H1 (cell line): ENCODE data around the gene CHST9. TPM values are rescaled to one million over a fixed set of nuclear protein-coding genes. Genes with fewer than 3 reads are reported as not detected.

Source experiments
- CTCF ChIA-PET: fragments of 300-600 bp; sonication (Branson Sonifier 250); formaldehyde crosslinking; loops from one replicate; lab custom pipeline; 2021; ENCODE audit not compliant: partially characterized antibody; lab: Charles Lee
- POLR2A ChIA-PET: fragments of 300-600 bp; sonication (Branson Sonifier 250); formaldehyde crosslinking; loops from one replicate; lab custom pipeline; 2021; ENCODE audit warnings: inconsistent platforms; ENCODE audit not compliant: partially characterized antibody; lab: Charles Lee
- DNase-seq, 2 experiments: peaks; one replicate each; pipeline versions ENCODE4 v3.0.0 to v3.0.0-alpha.2; 2010 to 2022; ENCODE audit warnings: low spot score in 2 of 2, low read depth in 1 of 2, mixed read lengths in 1 of 2
- FAIRE-seq: peaks from 2 replicates; lab custom pipeline; 2011; peaks lifted over from hg19 to GRCh38; lab: Jason Lieb, UNC
- H2AFZ ChIP-seq: 2 replicates; pipeline ENCODE4 v1.8.1; 2012; ENCODE audit warnings: low read length, inconsistent platforms
- H2AK5ac ChIP-seq: 2 replicates; pipeline ENCODE4 v1.6.1; 2013; ENCODE audit warnings: low read depth, low read length
- H2BK120ac ChIP-seq: replicated peaks from 2 replicates; pipeline ENCODE3; 2013; ENCODE audit warnings: low read depth, low read length, inconsistent platforms
- H2BK12ac ChIP-seq: 2 replicates; pipeline ENCODE4 v1.6.1; 2013; ENCODE audit warnings: low read depth, low read length
- H2BK15ac ChIP-seq: 2 replicates; pipeline ENCODE4 v1.6.1; 2013; ENCODE audit warnings: low read length
- H2BK20ac ChIP-seq: 2 replicates; pipeline ENCODE4 v1.6.1; 2013; ENCODE audit warnings: low read length
- H2BK5ac ChIP-seq: 2 replicates; pipeline ENCODE4 v1.6.1; 2013; ENCODE audit warnings: low read depth, low read length
- H3K14ac ChIP-seq: 2 replicates; pipeline ENCODE4 v1.6.1; 2013; ENCODE audit warnings: inconsistent platforms; ENCODE audit not compliant: insufficient read length
- H3K18ac ChIP-seq: 2 replicates; pipeline ENCODE4 v1.6.1; 2013; ENCODE audit warnings: low read length; ENCODE audit errors: extremely low read depth
- H3K23ac ChIP-seq: 2 replicates; pipeline ENCODE4 v1.6.1; 2013; ENCODE audit warnings: inconsistent platforms; ENCODE audit not compliant: insufficient read length
- H3K23me2 ChIP-seq: 2 replicates; pipeline ENCODE4 v1.6.1; 2013; ENCODE audit warnings: low read depth, low read length
- H3K27ac ChIP-seq: 2 replicates; pipeline ENCODE4 v1.6.1; 2011; ENCODE audit warnings: low read depth, low read length, inconsistent platforms
- H3K27me3 ChIP-seq, 4 experiments: replicated peaks in 1 of 4; 1 replicate in 1 of 4; 2 replicates in 3 of 4; pipeline versions ENCODE4 v1.6.1 to v1.8.1; 2011 to 2013; ENCODE audit warnings: low read length in 3 of 4, mild to moderate bottlenecking in 3 of 4, inconsistent platforms in 2 of 4, mixed read lengths in 2 of 4, moderate library complexity in 1 of 4; ENCODE audit not compliant: control insufficient read depth in 3 of 4, insufficient read depth in 3 of 4; ENCODE audit errors: extremely low read depth in 1 of 4
- H3K36me3 ChIP-seq, 4 experiments: 2 replicates each; pipeline versions ENCODE4 v1.6.1 to v1.8.1; 2011 to 2013; ENCODE audit warnings: mild to moderate bottlenecking in 4 of 4, low read length in 3 of 4, moderate library complexity in 2 of 4, control low read depth in 1 of 4, inconsistent platforms in 1 of 4; ENCODE audit not compliant: insufficient read depth in 4 of 4, control insufficient read depth in 2 of 4
- H3K4ac ChIP-seq: replicated peaks from 2 replicates; pipeline ENCODE3; 2013; ENCODE audit warnings: low read length, low read depth, mixed read lengths, inconsistent platforms; ENCODE audit not compliant: insufficient read length
- H3K4me1 ChIP-seq, 4 experiments: replicated peaks in 1 of 4; 1 replicate in 1 of 4; 2 replicates in 3 of 4; pipeline versions ENCODE4 v1.6.1 to v1.8.1; 2011 to 2013; ENCODE audit warnings: low read length in 3 of 4, inconsistent platforms in 2 of 4, mixed read lengths in 1 of 4; ENCODE audit not compliant: insufficient read depth in 4 of 4, control insufficient read depth in 3 of 4
- H3K4me2 ChIP-seq, 2 experiments: 2 replicates each; pipeline versions ENCODE4 v1.6.1 to v1.8.1; 2011 to 2013; ENCODE audit warnings: low read depth in 2 of 2, low read length in 2 of 2, control low read depth in 1 of 2, inconsistent platforms in 1 of 2, mild to moderate bottlenecking in 1 of 2; ENCODE audit not compliant: insufficient read depth in 1 of 2
- H3K4me3 ChIP-seq, 4 experiments: fragments of 200-600, 300-600 bp in 1 of 4; sonication (generic), shearing (Covaris generic), sonication (Bioruptor Twin) in 1 of 4; 2 replicates each; pipeline versions ENCODE4 v1.5.1 to v1.8.1; 2011 to 2016; ENCODE audit warnings: low read length in 4 of 4, low read depth in 3 of 4, control low read depth in 2 of 4, inconsistent platforms in 2 of 4, mild to moderate bottlenecking in 2 of 4, mixed read lengths in 1 of 4, moderate library complexity in 1 of 4; ENCODE audit not compliant: insufficient read depth in 2 of 4; ENCODE audit errors: extremely low read depth in 1 of 4
- H3K56ac ChIP-seq: replicated peaks from 2 replicates; pipeline ENCODE3; 2013; ENCODE audit warnings: low read depth, mild to moderate bottlenecking, mixed read lengths, low read length, inconsistent platforms; ENCODE audit not compliant: insufficient read length
- H3K79me1 ChIP-seq: 2 replicates; pipeline ENCODE4 v1.6.1; 2013; ENCODE audit warnings: low read depth, low read length, control low read depth
- H3K79me2 ChIP-seq, 2 experiments: 2 replicates each; pipeline versions ENCODE4 v1.6.1 to v1.8.1; 2012 to 2013; ENCODE audit warnings: low read length in 2 of 2, mild to moderate bottlenecking in 2 of 2, inconsistent platforms in 1 of 2; ENCODE audit not compliant: insufficient read depth in 2 of 2, control insufficient read depth in 1 of 2
- H3K9ac ChIP-seq, 4 experiments: replicated peaks in 1 of 4; 1 replicate in 1 of 4; 2 replicates in 3 of 4; pipeline versions ENCODE4 v1.6.1 to v1.8.1; 2011 to 2013; ENCODE audit warnings: low read depth in 3 of 4, low read length in 3 of 4, control low read depth in 2 of 4, mild to moderate bottlenecking in 2 of 4, moderate library complexity in 2 of 4, inconsistent platforms in 1 of 4; ENCODE audit errors: extremely low read depth in 1 of 4
- H3K9me3 ChIP-seq, 2 experiments: 2 replicates each; pipeline versions ENCODE4 v1.6.1 to v1.8.1; 2012 to 2013; ENCODE audit warnings: mild to moderate bottlenecking in 2 of 2, moderate library complexity in 2 of 2, control low read depth in 1 of 2, inconsistent platforms in 1 of 2, low read depth in 1 of 2, low read length in 1 of 2, mixed read lengths in 1 of 2; ENCODE audit not compliant: insufficient read depth in 2 of 2
- H4K20me1 ChIP-seq, 2 experiments: replicated peaks in 1 of 2; 2 replicates each; pipeline versions ENCODE3 to v1.8.1; 2011 to 2013; ENCODE audit warnings: inconsistent platforms in 2 of 2, low read length in 2 of 2, mild to moderate bottlenecking in 1 of 2; ENCODE audit not compliant: insufficient read depth in 2 of 2, control insufficient read depth in 1 of 2
- H4K5ac ChIP-seq: 2 replicates; pipeline ENCODE4 v1.6.1; 2013; ENCODE audit warnings: low read length, low read depth, mixed read lengths, inconsistent platforms; ENCODE audit not compliant: insufficient read length
- H4K8ac ChIP-seq: 2 replicates; pipeline ENCODE4 v1.8.0; 2013; ENCODE audit warnings: mild to moderate bottlenecking, moderate library complexity, low read length, inconsistent platforms; ENCODE audit not compliant: insufficient read depth; ENCODE audit errors: extremely low read depth
- H4K91ac ChIP-seq: replicated peaks from 2 replicates; pipeline ENCODE3; 2013; ENCODE audit warnings: low read length, mixed read lengths, inconsistent platforms; ENCODE audit not compliant: insufficient read length
- CEBPB ChIP-seq: IDR thresholded peaks from 2 replicates; pipeline ENCODE4 v1.6.1; 2012; ENCODE audit warnings: low read depth, low read length
- CTCF ChIP-seq, 3 experiments: IDR thresholded peaks; 1 replicate in 2 of 3; 2 replicates in 1 of 3; pipeline versions ENCODE4 v1.5.1 to v1.6.1; 2011; ENCODE audit warnings: low read length in 3 of 3, mild to moderate bottlenecking in 3 of 3, inconsistent platforms in 2 of 3, low read depth in 1 of 3, moderate library complexity in 1 of 3; ENCODE audit not compliant: insufficient read depth in 1 of 3; ENCODE audit errors: control extremely low read depth in 1 of 3
- EZH2 ChIP-seq: fragments of 200-600 bp; sonication (generic); IDR thresholded peaks from 2 replicates; pipeline ENCODE4 v1.7.1; 2012; ENCODE audit warnings: low read depth, mild to moderate bottlenecking, moderate library complexity, low read length, inconsistent platforms; ENCODE audit not compliant: severe bottlenecking
- RAD21 ChIP-seq, 2 experiments: IDR thresholded peaks in 1 of 2; conservative IDR thresholded peaks in 1 of 2; 2 replicates each; pipeline ENCODE4 v1.6.1; 2011; ENCODE audit warnings: low read depth in 2 of 2, low read length in 2 of 2, improper control_type of control experiment in 1 of 2, inconsistent platforms in 1 of 2, mild to moderate bottlenecking in 1 of 2, moderate library complexity in 1 of 2
- TAF7 ChIP-seq: optimal IDR thresholded peaks from 2 replicates; pipeline ENCODE3; 2011; ENCODE audit warnings: low read depth, mild to moderate bottlenecking, inconsistent platforms, low read length, moderate library complexity, borderline replicate concordance
- WGBS, 2 experiments: shearing (Covaris generic) in 1 of 2; methylation state at CpG; one replicate each; pipeline versions ENCODE4 v1.1.6 to v1.1.7; 2013 to 2015; ENCODE audit warnings: low lambda C conversion rate in 2 of 2, mixed read lengths in 2 of 2, inconsistent platforms in 1 of 2, low coverage in 1 of 2, missing lambda C conversion rate in 1 of 2; ENCODE audit not compliant: insufficient replicate concordance in 2 of 2, insufficient coverage in 1 of 2, insufficient read length in 1 of 2; ENCODE audit errors: extremely low coverage in 1 of 2, missing lambda C conversion rate in 1 of 2; 5-methylcytosine and 5-hydroxymethylcytosine counted together
- polyA plus RNA-seq, 7 experiments: library from polyadenylated mRNA; depleted of rRNA in 3 of 7; stranded (reverse) in 5 of 7; unstranded in 2 of 7; fragments of >200 nt in 5 of 7; fragments of 200-250 nt in 2 of 7; gene quantifications; 1 replicate in 5 of 7; 2 replicates in 1 of 7; 4 replicates in 1 of 7; pipeline versions ENCODE4 v1.2.1 to v1.2.3, GENCODE V29; 2011 to 2013; ENCODE audit warnings: missing spikeins in 2 of 7, mixed read lengths in 2 of 7
- total RNA-seq: library from RNA; stranded (reverse); fragmentation: NEBNext Ultra II Directional; extraction: Animal tissue kit (Norgen Biotek cat#: 25700); gene quantifications from 2 replicates; pipeline ENCODE4 v1.2.1, GENCODE V29; 2021

Gene CHST9
- total and polyA plus RNA-seq, 2 of the 8 experiments (the other 6 are each of a cell fraction or from before 2014, with no cell fraction given) = 3.2 to 24.3 TPM

GRCh38 chr18:27211569-27211968, 26.5 kb upstream of the CHST9 start:
- Histone ChIP-seq H3K56ac (no peak overlapping the region), H2BK120ac (no peak overlapping the region), H3K27me3 (peaks cover 0 to 1% (median 0%) of the 10 kb centered on the region in 4 experiments; a peak in 1 of 7 replicates), H2BK12ac (no peak overlapping the region), H3K14ac (no peak overlapping the region), H3K4me3 (no peak overlapping the region), H3K9me3 (no peaks in the 10 kb centered on the region), H4K20me1 (no peaks in the 10 kb centered on the region), H3K4ac (no peak overlapping the region), H4K5ac (no peak overlapping the region), H3K23me2 (no peaks in the 10 kb centered on the region), H4K8ac (no peak overlapping the region), H4K91ac (no peak overlapping the region), H2BK5ac (no peak overlapping the region), H3K36me3 (no peaks in the 10 kb centered on the region), H2AFZ (peak overlapping the region; percentile 5; the same call in 1 of the 2 replicates), H2BK20ac (no peak overlapping the region), H3K4me2 (no peak overlapping the region), H2BK15ac (no peak overlapping the region), H3K79me2 (no peaks in the 10 kb centered on the region), H2AK5ac (no peak overlapping the region), H3K79me1 (no peaks in the 10 kb centered on the region), H3K18ac (no peak overlapping the region), H3K4me1 (peaks cover 0 to 8% (median 2%) of the 10 kb centered on the region in 4 experiments; a peak in 1 of 7 replicates), H3K27ac (no peak overlapping the region), H3K9ac (no peak overlapping the region), H3K23ac (no peak overlapping the region)
- ChIA-PET POLR2A (no interaction called here), CTCF (interaction anchor here (0.9 to 1.4 kb wide), 3 partner anchors 20 to 333 kb away, joined by 3 to 5 read pairs (median 3); no protein-coding TSS in a partner anchor)
- TF ChIP-seq CTCF (IDR thresholded peaks at IDR 0.05; ENCODE audit: control extremely low read depth in 1 of 3, insufficient read depth in 1 of 3, low read depth in 1 of 3, low read length in 3 of 3) (peak; percentile 16 to 33 (median 16); a peak in 3 of 4 replicates), RAD21 (IDR thresholded peaks at IDR 0.05 in 1 of 2, conservative IDR thresholded peaks at IDR 0.05 in 1 of 2; ENCODE audit: low read depth in 2 of 2, low read length in 2 of 2) (peak; percentile 45 to 65), CEBPB (no peak), TAF7 (no peak), EZH2 (no peak)
- FAIRE-seq = no peak
- WGBS, 2 experiments = 64% methylated on average over 1 of the region's 1 CpG; no CpG with 5 or more reads in 1 of the 2 experiments
- no peak for DNase-seq
